ENCODE measurements around the gene PHF21B. TPM values are rescaled to one million over a fixed set of nuclear protein-coding genes. Genes with fewer than 3 reads are reported as not detected.

PHF21B gene
- total RNA-seq, 1 donor from 2014 or later: 4.6 TPM

DNA sequence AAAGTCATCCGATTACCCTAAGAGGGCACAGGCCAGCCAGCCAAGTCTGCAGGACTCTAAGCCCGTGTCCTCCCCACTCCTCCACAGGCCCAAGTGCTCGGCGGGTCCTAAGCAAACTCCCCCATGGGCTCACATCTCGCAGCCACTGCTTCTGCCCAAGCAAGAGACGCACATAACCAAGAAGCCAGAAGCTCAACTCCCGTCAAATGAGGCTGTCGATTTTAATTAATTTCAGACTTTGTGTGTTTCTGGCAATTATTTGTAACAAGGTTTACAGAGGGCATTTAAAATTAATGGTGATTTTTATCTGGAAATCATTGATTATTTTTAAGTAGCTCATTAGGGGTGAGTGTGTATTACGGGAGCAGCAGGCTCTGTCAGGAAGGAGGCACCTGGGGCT is 27.4 kb downstream of the PHF21B start:
- Mint-ChIP-seq H3K9me3 (ENCODE audit: unreplicated experiment) (no peaks in the 10 kb centered on the region), H3K36me3 (ENCODE audit: low read depth, unreplicated experiment) (no peaks in the 10 kb centered on the region), H3K27me3 (ENCODE audit: unreplicated experiment) (no peaks in the 10 kb centered on the region), H3K27ac (ENCODE audit: unreplicated experiment) (no peak overlapping the region), H3K4me3 (ENCODE audit: unreplicated experiment) (no peak overlapping the region), H3K4me1 (ENCODE audit: unreplicated experiment) (no peaks in the 10 kb centered on the region)
- DNase-seq (ENCODE audit: low spot score): no peak
- TF ChIP-seq, protein P1, sequence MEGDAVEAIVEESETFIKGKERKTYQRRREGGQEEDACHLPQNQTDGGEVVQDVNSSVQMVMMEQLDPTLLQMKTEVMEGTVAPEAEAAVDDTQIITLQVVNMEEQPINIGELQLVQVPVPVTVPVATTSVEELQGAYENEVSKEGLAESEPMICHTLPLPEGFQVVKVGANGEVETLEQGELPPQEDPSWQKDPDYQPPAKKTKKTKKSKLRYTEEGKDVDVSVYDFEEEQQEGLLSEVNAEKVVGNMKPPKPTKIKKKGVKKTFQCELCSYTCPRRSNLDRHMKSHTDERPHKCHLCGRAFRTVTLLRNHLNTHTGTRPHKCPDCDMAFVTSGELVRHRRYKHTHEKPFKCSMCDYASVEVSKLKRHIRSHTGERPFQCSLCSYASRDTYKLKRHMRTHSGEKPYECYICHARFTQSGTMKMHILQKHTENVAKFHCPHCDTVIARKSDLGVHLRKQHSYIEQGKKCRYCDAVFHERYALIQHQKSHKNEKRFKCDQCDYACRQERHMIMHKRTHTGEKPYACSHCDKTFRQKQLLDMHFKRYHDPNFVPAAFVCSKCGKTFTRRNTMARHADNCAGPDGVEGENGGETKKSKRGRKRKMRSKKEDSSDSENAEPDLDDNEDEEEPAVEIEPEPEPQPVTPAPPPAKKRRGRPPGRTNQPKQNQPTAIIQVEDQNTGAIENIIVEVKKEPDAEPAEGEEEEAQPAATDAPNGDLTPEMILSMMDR (IDR thresholded peaks at IDR 0.05; ENCODE audit: unreplicated experiment): no peak

DNA sequence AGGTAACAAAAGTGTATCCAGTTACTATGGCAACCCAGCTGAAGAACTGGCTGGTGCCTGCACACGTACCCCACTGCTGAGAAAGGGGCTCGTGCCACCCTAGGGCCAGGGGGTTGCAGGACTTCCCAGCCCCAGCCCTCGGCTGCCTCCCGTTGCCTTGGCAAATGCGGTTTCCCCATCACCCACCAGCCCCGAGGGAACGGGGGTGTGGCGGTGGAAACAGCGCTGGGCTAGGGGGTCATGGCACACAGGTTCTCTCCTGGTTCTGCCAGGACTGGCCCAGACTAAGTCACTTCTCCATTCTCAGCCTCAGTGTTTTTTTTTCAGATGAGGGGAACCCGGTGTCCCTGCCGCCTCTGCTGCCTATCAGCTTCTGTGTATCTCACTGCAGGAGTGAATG is 27.9 kb downstream of the PHF21B start:
- Mint-ChIP-seq H3K27me3 (ENCODE audit: unreplicated experiment) (no peaks in the 10 kb centered on the region), H3K36me3 (ENCODE audit: low read depth, unreplicated experiment) (no peaks in the 10 kb centered on the region), H3K4me3 (ENCODE audit: unreplicated experiment) (no peak overlapping the region), H3K27ac (ENCODE audit: unreplicated experiment) (no peak overlapping the region), H3K9me3 (ENCODE audit: unreplicated experiment) (no peaks in the 10 kb centered on the region), H3K4me1 (ENCODE audit: unreplicated experiment) (no peaks in the 10 kb centered on the region)
- DNase-seq (ENCODE audit: low spot score): no peak
- TF ChIP-seq, protein P1 (IDR thresholded peaks at IDR 0.05; ENCODE audit: unreplicated experiment): no peak

DNA sequence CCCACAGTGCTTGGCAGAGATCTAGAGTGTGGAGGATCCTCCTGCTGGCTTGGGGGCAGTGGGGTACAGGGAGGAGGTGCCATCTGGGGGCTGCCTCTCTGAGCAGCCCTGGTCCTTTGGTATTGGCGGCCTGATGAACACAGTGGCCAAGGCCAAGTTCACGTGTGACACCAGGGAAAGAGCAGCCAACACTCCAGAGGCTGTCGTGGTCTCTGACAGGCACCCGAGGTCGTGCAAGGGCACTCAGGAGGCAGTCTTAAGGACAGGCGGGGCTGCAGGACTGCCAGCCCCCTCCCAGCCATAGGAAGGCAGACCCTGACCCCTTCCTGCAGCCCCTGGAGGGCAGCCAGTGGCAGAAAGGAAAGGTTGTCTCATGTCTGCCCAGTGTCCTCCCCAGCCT is 30.7 kb downstream of the PHF21B start:
- Mint-ChIP-seq H3K27me3 (ENCODE audit: unreplicated experiment) (no peaks in the 10 kb centered on the region), H3K27ac (ENCODE audit: unreplicated experiment) (no peak overlapping the region)

DNA sequence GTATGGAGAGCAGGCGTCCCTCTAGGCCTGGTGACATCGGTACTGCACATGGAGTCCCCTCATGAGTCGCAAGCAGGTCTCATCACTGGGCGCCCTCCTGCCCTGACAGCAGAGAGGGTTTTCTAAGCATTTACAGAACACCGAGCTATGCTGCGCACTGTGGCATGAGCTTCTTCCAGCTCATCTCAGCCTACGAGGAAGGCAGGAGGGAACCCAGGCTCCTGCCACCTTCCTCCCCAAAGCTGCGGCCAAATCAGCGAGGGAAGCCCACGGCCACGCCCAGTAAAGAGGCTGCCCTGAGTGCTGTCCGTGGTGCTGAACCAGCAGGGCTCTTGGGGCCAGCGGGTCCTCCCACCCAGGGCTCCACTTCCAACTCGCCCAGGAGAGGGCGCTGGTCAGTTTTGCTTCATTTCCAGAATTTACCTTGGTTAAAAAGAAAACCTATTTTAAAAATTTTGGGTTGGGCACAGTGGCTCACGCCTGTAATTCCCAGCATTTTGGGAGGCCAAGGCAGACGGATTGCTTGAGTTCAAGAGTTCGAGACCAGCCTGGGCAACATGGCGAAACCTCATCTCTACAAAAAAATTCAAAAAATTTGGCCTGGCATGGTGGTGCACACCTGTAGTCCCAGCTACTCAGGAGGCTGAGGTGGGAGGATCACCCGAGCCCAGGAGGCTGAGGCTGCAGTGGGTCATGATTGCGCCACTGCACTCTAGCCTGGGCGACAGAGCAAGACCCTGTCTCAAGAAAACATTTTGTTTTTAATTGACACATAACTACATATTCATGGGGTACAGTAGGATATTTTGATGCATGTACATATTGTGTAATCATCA is 34.2 kb downstream of the PHF21B start:
- H3K27me3 Mint-ChIP-seq (ENCODE audit: unreplicated experiment): no peaks in the 10 kb centered on the region
- no peaks in the 10 kb centered on the region for H3K4me1 Mint-ChIP-seq (ENCODE audit: unreplicated experiment)
- H3K27ac Mint-ChIP-seq (ENCODE audit: unreplicated experiment): no peak overlapping the region
- H3K9me3 Mint-ChIP-seq (ENCODE audit: unreplicated experiment): no peaks in the 10 kb centered on the region
- peak; percentile 96 for DNase-seq (ENCODE audit: low spot score)
- TF ChIP-seq, protein P1 (IDR thresholded peaks at IDR 0.05; ENCODE audit: unreplicated experiment): peak; percentile 84
- no peaks in the 10 kb centered on the region for H3K36me3 Mint-ChIP-seq (ENCODE audit: low read depth, unreplicated experiment)
- no peak overlapping the region for H3K4me3 Mint-ChIP-seq (ENCODE audit: unreplicated experiment)

More for the DNA sequence above, 30.7 kb downstream of the PHF21B start:
- TF ChIP-seq, protein P1 (IDR thresholded peaks at IDR 0.05; ENCODE audit: unreplicated experiment): no peak
- Mint-ChIP-seq H3K36me3 (ENCODE audit: low read depth, unreplicated experiment) (no peaks in the 10 kb centered on the region), H3K4me1 (ENCODE audit: unreplicated experiment) (no peaks in the 10 kb centered on the region), H3K9me3 (ENCODE audit: unreplicated experiment) (no peaks in the 10 kb centered on the region), H3K4me3 (ENCODE audit: unreplicated experiment) (no peak overlapping the region)
- DNase-seq (ENCODE audit: low spot score): no peak

DNA sequence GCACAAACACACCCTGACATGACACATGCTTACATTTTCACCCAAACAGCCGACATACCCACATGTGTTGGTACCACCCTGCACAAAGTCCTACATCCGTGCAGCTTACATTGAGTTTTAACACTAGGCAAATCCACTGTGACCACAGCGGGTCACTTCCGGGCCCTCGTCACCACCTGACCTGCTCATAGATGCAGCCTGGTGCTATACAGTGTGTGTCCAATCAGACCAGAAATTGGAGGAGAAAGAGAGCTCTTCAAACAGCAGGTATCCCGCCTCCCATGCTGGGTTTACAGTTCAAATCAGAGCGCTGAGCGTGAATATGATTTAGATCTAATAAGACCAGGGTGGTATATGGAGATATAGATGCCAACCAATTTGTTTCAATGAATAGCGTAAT is 35.4 kb downstream of the PHF21B start:
- no peak for DNase-seq (ENCODE audit: low spot score)
- no peak overlapping the region for H3K27ac Mint-ChIP-seq (ENCODE audit: unreplicated experiment)
- TF ChIP-seq, protein P1 (IDR thresholded peaks at IDR 0.05; ENCODE audit: unreplicated experiment): no peak
- no peak overlapping the region for H3K4me3 Mint-ChIP-seq (ENCODE audit: unreplicated experiment)
- no peaks in the 10 kb centered on the region for H3K36me3 Mint-ChIP-seq (ENCODE audit: low read depth, unreplicated experiment)
- no peaks in the 10 kb centered on the region for H3K9me3 Mint-ChIP-seq (ENCODE audit: unreplicated experiment)
- H3K27me3 Mint-ChIP-seq (ENCODE audit: unreplicated experiment): no peaks in the 10 kb centered on the region
- H3K4me1 Mint-ChIP-seq (ENCODE audit: unreplicated experiment): no peaks in the 10 kb centered on the region

All from endothelial cell (in vitro differentiated cells).